WERI-Rb-1 (cell line): ENCODE results near the gene SUSD6.

ENCODE experiments used
- DNase-seq: peaks from one replicate; pipeline ENCODE4 v3.0.0-alpha.2; 2020
- H3K27ac ChIP-seq: fragments of 250-450 bp; sonication (Bioruptor Pico); 2 replicates; pipeline ENCODE4 v1.5.1; 2020; ENCODE audit warnings: mild to moderate bottlenecking, moderate library complexity
- H3K27me3 ChIP-seq: fragments of 250-450 bp; sonication (Bioruptor Pico); 2 replicates; pipeline ENCODE4 v1.5.1; 2021; ENCODE audit warnings: mild to moderate bottlenecking, low read depth, moderate library complexity; ENCODE audit not compliant: insufficient read depth, severe bottlenecking
- H3K36me3 ChIP-seq: fragments of 250-450 bp; sonication (Bioruptor Pico); 2 replicates; pipeline ENCODE4 v1.5.1; 2020; ENCODE audit warnings: mild to moderate bottlenecking, moderate library complexity
- H3K4me3 ChIP-seq: 2 replicates; pipeline ENCODE4 v1.5.1; 2011; ENCODE audit warnings: low read depth, mild to moderate bottlenecking, control low read depth, low read length
- H3K9me3 ChIP-seq: fragments of 250-450 bp; sonication (Bioruptor Pico); 2 replicates; pipeline ENCODE4 v1.5.1; 2021; ENCODE audit warnings: mild to moderate bottlenecking, moderate library complexity; ENCODE audit not compliant: severe bottlenecking
- CTCF ChIP-seq: IDR thresholded peaks from 2 replicates; pipeline ENCODE4 v1.5.1; 2011; ENCODE audit warnings: low read depth, mild to moderate bottlenecking, control low read depth, inconsistent platforms, low read length

The SUSD6 gene

GRCh38 chr14:69632593-69633151 is 21.3 kb downstream of the SUSD6 start:
- no peak for TF ChIP-seq CTCF
- Histone ChIP-seq H3K27me3 (no peaks in the 10 kb centered on the region), H3K9me3 (no peaks in the 10 kb centered on the region), H3K4me3 (no peak overlapping the region), H3K36me3 (peaks cover 11% of the 10 kb centered on the region), H3K27ac (peak overlapping the region; percentile 69)
- DNase-seq = no peak

GRCh38 chr14:69633238-69633637 is 21.8 kb downstream of the SUSD6 start:
- no peak for TF ChIP-seq CTCF
- peak overlapping the region; percentile 59 for H3K27ac ChIP-seq

GRCh38 chr14:69635981-69636639 is 24.7 kb downstream of the SUSD6 start:
- H3K27ac ChIP-seq = peak overlapping the region; percentile 70
- DNase-seq = no peak

More at GRCh38 chr14:69633238-69633637, 21.8 kb downstream of the SUSD6 start:
- Histone ChIP-seq H3K4me3 (no peak overlapping the region), H3K9me3 (no peaks in the 10 kb centered on the region), H3K27me3 (no peaks in the 10 kb centered on the region), H3K36me3 (peaks cover 11% of the 10 kb centered on the region)
- no peak for DNase-seq

GRCh38 chr14:69636718-69637480 is 25.5 kb downstream of the SUSD6 start:
- TF ChIP-seq CTCF = no peak
- Histone ChIP-seq H3K9me3 (peaks cover 13% of the 10 kb centered on the region), H3K27me3 (no peaks in the 10 kb centered on the region), H3K27ac (peak overlapping the region; percentile 70), H3K4me3 (no peak overlapping the region), H3K36me3 (peaks cover 17% of the 10 kb centered on the region)
- DNase-seq = no peak

More at GRCh38 chr14:69635981-69636639, 24.7 kb downstream of the SUSD6 start:
- Histone ChIP-seq H3K9me3 (peaks cover 10% of the 10 kb centered on the region), H3K27me3 (no peaks in the 10 kb centered on the region), H3K36me3 (peaks cover 14% of the 10 kb centered on the region), H3K4me3 (no peak overlapping the region)
- no peak for TF ChIP-seq CTCF

- DNase-seq = peak; percentile 91
- Histone ChIP-seq H3K27me3 (no peaks in the 10 kb centered on the region), H3K4me3 (no peak overlapping the region), H3K27ac (peak overlapping the region; percentile 70), H3K36me3 (peaks cover 24% of the 10 kb centered on the region), H3K9me3 (peaks cover 18% of the 10 kb centered on the region)
- TF ChIP-seq CTCF = no peak
These were observed 26.2 kb downstream of the SUSD6 start for GRCh38 chr14:69637503-69638031.
